22Rv1 (cell line): Measurements from ENCODE around the gene FOXJ3.

Experiments used
- CTCF ChIP-seq: fragments of 450-650 bp; IDR thresholded peaks from 2 replicates; pipeline ENCODE4 v1.5.1; 2017; ENCODE audit warnings: mild to moderate bottlenecking
- ZFX ChIP-seq: fragments of 450-650 bp; IDR thresholded peaks from 2 replicates; pipeline ENCODE4 v1.6.1; 2017; ENCODE audit warnings: antibody characterized with exemption, borderline replicate concordance

GRCh38 chr1:42163536-42164503 is 171.2 kb downstream of the FOXJ3 start:
- no peak for TF ChIP-seq CTCF
- TF ChIP-seq ZFX, result no peak
